Measurements from ENCODE around the gene RBP3. TPM values are rescaled to one million over a fixed set of nuclear protein-coding genes. Genes with fewer than 3 reads are reported as not detected.

Gene RBP3
- total RNA-seq, 1 donor from 2014 or later: not detected

DNA sequence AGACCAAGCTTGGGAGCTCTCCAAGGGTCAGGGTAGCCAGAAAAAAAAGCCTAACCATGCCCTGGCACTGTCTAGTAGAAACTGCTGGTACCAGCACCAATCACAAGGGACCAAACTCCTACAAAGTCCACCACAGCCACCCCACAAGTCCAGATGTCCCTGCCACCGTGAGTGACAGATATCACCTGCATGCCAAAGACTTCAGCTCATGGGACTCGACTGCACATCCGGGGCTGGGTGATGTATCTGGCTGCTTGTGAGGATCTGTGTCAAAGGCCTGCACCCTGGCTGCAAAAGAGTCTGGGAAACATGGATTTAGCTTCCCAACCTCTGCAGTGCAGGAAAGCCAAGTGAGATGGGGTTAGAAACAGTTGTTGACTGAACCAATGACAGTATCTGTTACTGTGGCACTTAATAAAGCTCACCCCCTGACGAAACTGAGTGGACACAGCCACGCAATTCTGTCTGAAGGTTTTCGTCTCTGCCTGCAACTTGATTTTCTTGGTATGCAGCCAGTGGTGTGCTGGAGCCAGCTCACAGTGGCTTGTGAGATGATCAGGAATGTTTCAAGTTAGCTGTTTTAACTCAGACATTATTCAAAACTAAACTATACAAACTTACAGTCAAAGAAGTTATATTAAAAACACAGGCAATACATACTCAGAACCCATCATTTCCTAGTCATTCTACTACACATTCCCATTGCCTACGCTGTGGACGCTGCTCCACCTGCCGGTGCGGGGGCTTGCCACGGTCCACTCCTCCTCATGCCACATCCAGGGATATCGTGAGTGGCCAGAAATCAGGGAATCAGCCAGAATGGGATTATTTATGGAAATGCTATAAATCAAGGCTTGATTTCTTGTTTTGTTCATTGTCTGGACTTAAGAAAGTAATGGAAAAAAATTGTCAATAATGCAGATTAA is 26.7 kb downstream of the RBP3 start:
- Histone ChIP-seq H3K36me3 (ENCODE audit: control insufficient read depth, insufficient read depth, low read length) (no peaks in the 10 kb centered on the region), H3K27me3 (ENCODE audit: control insufficient read depth, insufficient read depth, low read length) (no peaks in the 10 kb centered on the region), H3K4me3 (ENCODE audit: low read depth, low read length) (no peak overlapping the region)
- no peak for FAIRE-seq
- no peak for DNase-seq (ENCODE audit: low read depth)
- TF ChIP-seq, protein P1, sequence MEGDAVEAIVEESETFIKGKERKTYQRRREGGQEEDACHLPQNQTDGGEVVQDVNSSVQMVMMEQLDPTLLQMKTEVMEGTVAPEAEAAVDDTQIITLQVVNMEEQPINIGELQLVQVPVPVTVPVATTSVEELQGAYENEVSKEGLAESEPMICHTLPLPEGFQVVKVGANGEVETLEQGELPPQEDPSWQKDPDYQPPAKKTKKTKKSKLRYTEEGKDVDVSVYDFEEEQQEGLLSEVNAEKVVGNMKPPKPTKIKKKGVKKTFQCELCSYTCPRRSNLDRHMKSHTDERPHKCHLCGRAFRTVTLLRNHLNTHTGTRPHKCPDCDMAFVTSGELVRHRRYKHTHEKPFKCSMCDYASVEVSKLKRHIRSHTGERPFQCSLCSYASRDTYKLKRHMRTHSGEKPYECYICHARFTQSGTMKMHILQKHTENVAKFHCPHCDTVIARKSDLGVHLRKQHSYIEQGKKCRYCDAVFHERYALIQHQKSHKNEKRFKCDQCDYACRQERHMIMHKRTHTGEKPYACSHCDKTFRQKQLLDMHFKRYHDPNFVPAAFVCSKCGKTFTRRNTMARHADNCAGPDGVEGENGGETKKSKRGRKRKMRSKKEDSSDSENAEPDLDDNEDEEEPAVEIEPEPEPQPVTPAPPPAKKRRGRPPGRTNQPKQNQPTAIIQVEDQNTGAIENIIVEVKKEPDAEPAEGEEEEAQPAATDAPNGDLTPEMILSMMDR (IDR thresholded peaks at IDR 0.05; ENCODE audit: insufficient read depth, low read length, severe bottlenecking): no peak

DNA sequence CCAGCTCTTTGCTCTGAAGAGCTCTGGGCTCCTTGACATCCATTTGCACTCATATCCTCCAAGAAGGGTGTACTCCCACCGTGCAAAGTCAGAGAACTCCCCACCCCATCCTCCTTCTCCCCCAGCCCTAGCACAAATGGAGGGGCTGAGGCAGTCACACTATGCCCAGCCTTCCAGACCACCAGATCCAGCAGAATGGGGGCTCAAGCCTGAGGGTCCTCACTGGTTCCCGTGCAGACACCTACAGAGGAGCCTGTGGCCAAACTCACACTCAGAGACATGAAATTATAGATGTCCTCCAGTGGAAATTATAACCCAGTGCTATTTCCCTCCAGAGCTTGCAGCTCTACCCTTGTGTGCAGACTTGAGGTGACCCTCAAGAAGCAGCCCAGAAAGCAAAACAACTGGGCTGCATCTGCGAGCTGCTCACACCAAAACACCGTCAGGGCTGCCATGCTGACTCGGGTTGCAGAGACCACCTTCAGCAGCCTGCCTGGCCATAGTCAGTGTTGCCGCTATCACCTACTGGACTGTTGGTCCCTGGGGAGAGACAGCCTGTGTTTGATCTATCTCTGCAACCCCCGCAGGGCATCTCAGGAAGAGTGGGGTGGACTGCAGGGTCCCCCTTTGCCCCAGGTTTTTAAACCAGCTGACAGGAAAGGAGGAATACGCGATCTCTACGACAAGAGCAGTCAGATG is 28.5 kb downstream of the RBP3 start:
- FAIRE-seq (no peak), DNase-seq (ENCODE audit: low read depth) (no peak)
- Histone ChIP-seq H3K4me3 (ENCODE audit: low read depth, low read length) (no peak overlapping the region), H3K27me3 (ENCODE audit: control insufficient read depth, insufficient read depth, low read length) (no peaks in the 10 kb centered on the region), H3K36me3 (ENCODE audit: control insufficient read depth, insufficient read depth, low read length) (no peaks in the 10 kb centered on the region)
- TF ChIP-seq, protein P1 (IDR thresholded peaks at IDR 0.05; ENCODE audit: insufficient read depth, low read length, severe bottlenecking): no peak

DNA sequence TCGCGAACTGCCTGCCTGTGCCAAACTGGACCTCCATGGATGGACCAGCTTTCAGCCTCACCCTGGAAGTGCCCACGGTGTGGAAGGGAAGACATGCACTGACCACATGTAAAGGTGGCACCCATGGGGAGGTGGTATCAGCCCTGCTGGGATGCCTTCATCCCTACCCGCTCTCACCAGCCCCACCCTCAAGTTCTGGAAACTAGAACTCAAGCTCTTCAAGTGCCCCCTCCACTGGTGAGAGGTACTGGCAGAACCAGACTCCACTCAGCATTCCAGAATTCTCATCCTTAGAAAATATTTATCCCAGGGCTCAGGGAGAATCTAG is 30.0 kb downstream of the RBP3 start:
- Histone ChIP-seq H3K27me3 (ENCODE audit: control insufficient read depth, insufficient read depth, low read length) (no peaks in the 10 kb centered on the region), H3K36me3 (ENCODE audit: control insufficient read depth, insufficient read depth, low read length) (no peaks in the 10 kb centered on the region), H3K4me3 (ENCODE audit: low read depth, low read length) (no peak overlapping the region)
- FAIRE-seq (no peak), DNase-seq (ENCODE audit: low read depth) (no peak)
- TF ChIP-seq, protein P1 (IDR thresholded peaks at IDR 0.05; ENCODE audit: insufficient read depth, low read length, severe bottlenecking): no peak

DNA sequence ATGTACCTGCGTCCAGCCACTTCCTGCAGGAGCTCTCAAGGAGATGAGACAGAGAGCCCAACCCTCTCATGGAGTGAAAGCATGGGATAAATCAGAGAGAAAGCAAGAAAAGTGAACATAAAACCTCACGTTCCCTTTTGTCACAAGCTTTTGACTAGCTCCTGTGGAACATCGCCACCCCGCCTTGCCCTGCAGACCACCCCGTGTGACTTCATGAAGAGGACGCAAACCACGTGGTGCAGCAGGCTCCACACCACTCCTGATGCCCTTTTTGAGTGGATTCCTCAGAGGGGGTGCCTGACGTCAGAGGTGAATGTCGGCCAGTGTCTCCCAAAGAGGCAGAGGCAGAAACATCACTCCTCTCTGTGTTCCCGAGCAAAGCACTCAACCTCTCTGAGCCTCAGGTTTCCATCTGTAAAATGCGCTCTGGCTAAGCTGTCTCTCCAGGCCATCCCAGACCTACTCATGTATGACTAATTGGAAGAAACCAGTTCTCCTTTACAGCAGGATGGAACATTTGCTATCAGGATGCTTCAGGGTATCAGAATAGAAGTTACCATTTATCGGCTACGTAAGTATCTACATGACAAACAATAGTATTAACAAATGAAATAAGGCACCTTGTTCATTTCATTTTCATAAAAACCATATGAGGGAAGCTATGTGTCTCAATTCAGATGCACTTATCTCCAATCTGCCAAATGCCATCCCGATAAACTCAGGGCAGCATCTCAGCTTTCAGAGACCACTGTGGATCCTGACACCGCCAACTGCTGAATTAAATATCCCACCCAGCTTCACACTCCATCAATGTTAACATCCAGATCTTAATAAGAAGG is 30.7 kb downstream of the RBP3 start:
- no peak for DNase-seq (ENCODE audit: low read depth)
- no peak overlapping the region for H3K4me3 ChIP-seq (ENCODE audit: low read depth, low read length)
- TF ChIP-seq, protein P1 (IDR thresholded peaks at IDR 0.05; ENCODE audit: insufficient read depth, low read length, severe bottlenecking): no peak
- H3K36me3 ChIP-seq (ENCODE audit: control insufficient read depth, insufficient read depth, low read length): no peaks in the 10 kb centered on the region
- no peaks in the 10 kb centered on the region for H3K27me3 ChIP-seq (ENCODE audit: control insufficient read depth, insufficient read depth, low read length)
- no peak for FAIRE-seq

DNA sequence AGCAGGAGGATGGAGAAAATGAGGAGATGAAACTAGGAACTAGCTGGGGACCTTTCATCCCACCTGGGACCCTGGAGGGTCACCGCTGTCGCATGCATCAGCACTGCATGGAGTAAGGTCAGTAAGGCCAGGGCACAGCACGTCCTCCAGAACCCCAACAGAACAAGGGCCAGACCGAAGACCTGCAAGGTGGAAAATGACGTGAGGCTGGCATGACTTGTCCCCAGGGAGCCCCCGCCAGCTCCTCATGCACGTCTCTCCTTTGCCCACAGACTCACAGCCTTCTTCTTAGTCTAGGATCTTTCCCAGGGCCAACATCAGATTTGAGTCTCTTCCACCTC is 31.3 kb downstream of the RBP3 start:
- FAIRE-seq (no peak), DNase-seq (ENCODE audit: low read depth) (no peak)
- TF ChIP-seq, protein P1 (IDR thresholded peaks at IDR 0.05; ENCODE audit: insufficient read depth, low read length, severe bottlenecking): no peak
- H3K27me3 ChIP-seq (ENCODE audit: control insufficient read depth, insufficient read depth, low read length): no peaks in the 10 kb centered on the region
- no peak overlapping the region for H3K4me3 ChIP-seq (ENCODE audit: low read depth, low read length)
- H3K36me3 ChIP-seq (ENCODE audit: control insufficient read depth, insufficient read depth, low read length): no peaks in the 10 kb centered on the region
